Ishikawa (cell line): ENCODE measurements around the gene TCFL5.

Experiments
- CREB1 ChIP-seq: IDR thresholded peaks from 2 replicates; pipeline ENCODE4 v1.6.1; 2012; ENCODE audit warnings: low read depth
- EGR1 ChIP-seq: IDR thresholded peaks from 2 replicates; pipeline ENCODE4 v1.6.1; 2012
- EP300 ChIP-seq: IDR thresholded peaks from 2 replicates; pipeline ENCODE4 v1.6.1; 2012; ENCODE audit warnings: borderline replicate concordance
- RAD21 ChIP-seq: IDR thresholded peaks from 2 replicates; pipeline ENCODE4 v1.6.1; 2012; ENCODE audit warnings: low read depth
- TAF1 ChIP-seq: IDR thresholded peaks from 2 replicates; pipeline ENCODE4 v1.6.1; 2012; ENCODE audit warnings: low read depth, mild to moderate bottlenecking
- TEAD4 ChIP-seq: IDR thresholded peaks from 2 replicates; pipeline ENCODE4 v1.6.1; 2012
- YY1 ChIP-seq: IDR thresholded peaks from 2 replicates; pipeline ENCODE4 v1.6.1; 2012; ENCODE audit warnings: low read depth
- TF ChIP-seq, protein P1 (sequence below): IDR thresholded peaks from 2 replicates; pipeline ENCODE4 v1.6.1; 2012; ENCODE audit warnings: low read depth, mild to moderate bottlenecking

DNA sequence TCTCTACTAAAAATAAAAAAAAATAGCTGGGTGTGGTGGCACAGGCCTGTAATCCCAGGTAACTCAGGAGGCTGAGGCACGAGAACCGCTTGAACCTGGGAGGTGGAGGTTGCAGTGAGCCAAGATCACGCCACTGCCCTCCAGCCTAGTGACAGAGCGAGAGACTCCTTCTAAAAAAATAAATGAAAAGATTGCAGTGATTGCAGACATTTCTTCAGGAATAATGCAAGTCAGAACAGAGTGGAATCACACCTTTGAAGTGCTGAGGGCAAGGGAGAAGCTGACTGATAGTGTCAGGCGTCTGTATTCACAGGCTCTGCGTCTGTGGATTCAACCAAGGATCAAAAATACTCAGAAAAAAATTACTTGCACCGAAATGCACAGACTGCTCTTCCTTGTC lies 2.6 kb upstream of the TCFL5 start:
- TF ChIP-seq CREB1 (no peak), YY1 (no peak), EP300 (no peak), EGR1 (no peak), TEAD4 (no peak), TAF1 (no peak), RAD21 (no peak)
- TF ChIP-seq, protein P1, sequence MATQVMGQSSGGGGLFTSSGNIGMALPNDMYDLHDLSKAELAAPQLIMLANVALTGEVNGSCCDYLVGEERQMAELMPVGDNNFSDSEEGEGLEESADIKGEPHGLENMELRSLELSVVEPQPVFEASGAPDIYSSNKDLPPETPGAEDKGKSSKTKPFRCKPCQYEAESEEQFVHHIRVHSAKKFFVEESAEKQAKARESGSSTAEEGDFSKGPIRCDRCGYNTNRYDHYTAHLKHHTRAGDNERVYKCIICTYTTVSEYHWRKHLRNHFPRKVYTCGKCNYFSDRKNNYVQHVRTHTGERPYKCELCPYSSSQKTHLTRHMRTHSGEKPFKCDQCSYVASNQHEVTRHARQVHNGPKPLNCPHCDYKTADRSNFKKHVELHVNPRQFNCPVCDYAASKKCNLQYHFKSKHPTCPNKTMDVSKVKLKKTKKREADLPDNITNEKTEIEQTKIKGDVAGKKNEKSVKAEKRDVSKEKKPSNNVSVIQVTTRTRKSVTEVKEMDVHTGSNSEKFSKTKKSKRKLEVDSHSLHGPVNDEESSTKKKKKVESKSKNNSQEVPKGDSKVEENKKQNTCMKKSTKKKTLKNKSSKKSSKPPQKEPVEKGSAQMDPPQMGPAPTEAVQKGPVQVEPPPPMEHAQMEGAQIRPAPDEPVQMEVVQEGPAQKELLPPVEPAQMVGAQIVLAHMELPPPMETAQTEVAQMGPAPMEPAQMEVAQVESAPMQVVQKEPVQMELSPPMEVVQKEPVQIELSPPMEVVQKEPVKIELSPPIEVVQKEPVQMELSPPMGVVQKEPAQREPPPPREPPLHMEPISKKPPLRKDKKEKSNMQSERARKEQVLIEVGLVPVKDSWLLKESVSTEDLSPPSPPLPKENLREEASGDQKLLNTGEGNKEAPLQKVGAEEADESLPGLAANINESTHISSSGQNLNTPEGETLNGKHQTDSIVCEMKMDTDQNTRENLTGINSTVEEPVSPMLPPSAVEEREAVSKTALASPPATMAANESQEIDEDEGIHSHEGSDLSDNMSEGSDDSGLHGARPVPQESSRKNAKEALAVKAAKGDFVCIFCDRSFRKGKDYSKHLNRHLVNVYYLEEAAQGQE: no peak
